T-helper 2 cell treated with Interferon-gamma antibody and Interleukin-4, amounts not matched to agents 100 ng/mL and 5 ng/mL, for 36 hours (primary cell): ENCODE data around the gene OPRM1. TPM values are rescaled to one million over a fixed set of nuclear protein-coding genes. Genes with fewer than 3 reads are reported as not detected.
"Not testable (repeated sequence)": the region's sequence is repeated elsewhere in the genome, so short reads cannot be mapped to it uniquely, and the experiment has no call there.

Source experiments
- intact Hi-C: fragments of 100-400 bp; cut with micrococcal nuclease; formaldehyde crosslinking; loops from one replicate; pipeline ENCODE4 v1.15.1; 2023
- total RNA-seq: library from RNA; stranded (reverse); gene quantifications from 2 replicates; pipeline ENCODE4 v1.2.3, GENCODE V29; 2022

OPRM1 gene
- total RNA-seq = not detected in 2 replicates

DNA sequence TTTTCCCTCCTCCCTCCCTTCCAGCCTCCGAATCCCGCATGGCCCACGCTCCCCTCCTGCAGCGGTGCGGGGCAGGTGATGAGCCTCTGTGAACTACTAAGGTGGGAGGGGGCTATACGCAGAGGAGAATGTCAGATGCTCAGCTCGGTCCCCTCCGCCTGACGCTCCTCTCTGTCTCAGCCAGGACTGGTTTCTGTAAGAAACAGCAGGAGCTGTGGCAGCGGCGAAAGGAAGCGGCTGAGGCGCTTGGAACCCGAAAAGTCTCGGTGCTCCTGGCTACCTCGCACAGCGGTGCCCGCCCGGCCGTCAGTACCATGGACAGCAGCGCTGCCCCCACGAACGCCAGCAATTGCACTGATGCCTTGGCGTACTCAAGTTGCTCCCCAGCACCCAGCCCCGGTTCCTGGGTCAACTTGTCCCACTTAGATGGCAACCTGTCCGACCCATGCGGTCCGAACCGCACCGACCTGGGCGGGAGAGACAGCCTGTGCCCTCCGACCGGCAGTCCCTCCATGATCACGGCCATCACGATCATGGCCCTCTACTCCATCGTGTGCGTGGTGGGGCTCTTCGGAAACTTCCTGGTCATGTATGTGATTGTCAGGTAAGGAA is at the start of gene OPRM1:
Gene OPRM1 (plus strand): TSS at position 10 of the 612 bp plus-strand sequence. CDS start 305 bp downstream, at position 315.
- intact Hi-C loops = no loop called here

- intact Hi-C loops = no loop called here
Observed at GRCh38 chr6:153989989-153990388, 49.1 kb upstream of the OPRM1 start.

- intact Hi-C loops = no loop called here
Observed at GRCh38 chr6:153994004-153994403, 45.0 kb upstream of the OPRM1 start.

GRCh38 chr6:153994811-153995210 is 44.2 kb upstream of the OPRM1 start:
- intact Hi-C loops = no loop called here

DNA sequence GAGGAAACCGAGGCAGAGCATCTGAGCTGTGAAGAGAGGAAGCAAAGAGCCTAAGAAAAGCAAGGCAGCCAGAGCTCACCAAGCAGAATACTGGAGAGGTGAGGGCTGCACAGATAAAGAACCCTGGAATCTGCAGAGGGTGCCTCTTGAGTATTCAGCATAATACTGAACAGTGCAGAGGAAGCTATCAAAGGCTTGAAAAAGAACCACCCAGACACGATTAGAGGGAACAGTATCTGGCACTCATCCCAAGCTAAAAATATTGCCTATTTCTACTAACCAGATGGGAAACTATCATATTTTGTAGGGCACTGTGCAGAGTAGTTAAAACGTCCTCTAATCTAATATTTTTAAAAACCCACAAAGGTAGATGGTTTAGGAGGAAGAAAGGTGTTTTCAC is 41.8 kb upstream of the OPRM1 start:
- intact Hi-C loops = no loop called here

DNA sequence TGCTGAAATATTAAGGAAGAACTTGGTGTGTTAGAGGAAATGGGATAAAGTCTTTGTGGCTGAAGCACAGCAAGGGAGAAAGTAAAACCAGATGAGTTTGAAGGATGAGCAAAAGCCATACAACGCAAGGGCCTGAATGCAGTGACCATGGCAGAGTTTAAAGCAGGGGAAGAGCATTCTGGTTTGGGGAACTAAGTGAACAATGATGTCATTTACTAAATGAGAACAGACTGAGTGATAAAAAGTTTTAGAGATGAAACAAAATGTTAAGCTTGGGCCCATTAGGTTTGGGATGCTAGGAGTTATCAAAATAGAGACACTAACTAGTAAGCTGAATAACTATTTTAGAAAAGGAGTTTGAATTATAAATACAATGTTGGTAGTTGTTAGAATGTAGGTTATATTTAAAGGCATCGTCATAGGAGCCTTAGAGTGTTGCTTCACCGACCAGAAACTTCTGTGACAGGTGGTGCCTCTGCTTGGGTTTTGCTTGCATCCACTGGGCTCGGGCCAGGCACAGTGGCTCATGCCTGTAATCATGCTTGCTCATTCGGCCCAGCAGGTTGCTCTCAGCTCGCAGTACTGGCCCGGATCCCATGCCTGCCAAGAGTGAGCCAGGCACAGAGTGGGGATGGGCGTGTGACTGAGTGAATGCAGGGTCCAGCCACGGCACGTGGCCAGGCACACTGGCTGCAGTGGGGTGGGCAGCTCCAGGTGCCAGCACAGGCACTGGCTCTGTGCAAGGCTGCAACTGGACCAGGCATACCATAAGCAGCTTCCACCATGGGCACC is 37.4 kb upstream of the OPRM1 start:
- intact Hi-C loops = no loop called here

DNA sequence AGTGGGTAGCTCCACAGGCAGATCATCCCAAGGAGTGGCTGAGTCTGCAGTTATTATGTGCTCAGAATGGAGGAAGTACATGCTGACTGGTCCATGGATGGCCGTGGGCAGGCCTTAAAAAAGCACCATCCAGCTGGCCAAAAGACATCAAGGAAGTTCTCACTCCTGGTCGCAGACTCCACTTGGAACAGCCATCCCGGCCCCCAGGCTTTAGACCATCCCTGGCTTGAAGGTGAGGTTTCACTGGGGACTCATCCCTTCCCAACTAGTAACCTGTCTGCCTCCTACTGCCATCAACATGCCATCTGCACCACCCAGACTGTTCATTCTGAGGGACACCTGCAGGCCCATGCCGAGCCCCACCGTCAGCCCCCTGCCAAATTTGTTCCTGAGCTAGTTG is 36.1 kb upstream of the OPRM1 start:
- intact Hi-C loops = no loop called here

DNA sequence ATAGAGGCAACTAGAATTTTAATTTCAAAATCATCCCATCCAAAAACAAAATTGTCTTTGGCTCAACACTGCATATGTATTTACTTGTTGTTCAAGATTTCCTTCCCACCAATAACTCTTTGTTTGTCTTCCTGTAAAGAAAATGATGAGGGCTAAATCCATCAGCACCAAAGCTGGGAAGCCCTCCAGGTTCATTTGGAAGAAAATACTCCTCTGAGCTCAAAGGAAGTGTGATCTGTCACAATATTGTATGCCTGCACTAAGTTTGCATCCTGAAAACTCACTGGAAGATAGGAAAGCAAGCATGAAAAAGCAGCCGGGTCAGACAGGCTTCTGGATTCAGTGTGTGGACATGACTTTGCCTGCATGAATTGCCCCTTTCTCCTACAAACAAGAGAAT is 28.7 kb upstream of the OPRM1 start:
- intact Hi-C loops = no loop called here

DNA sequence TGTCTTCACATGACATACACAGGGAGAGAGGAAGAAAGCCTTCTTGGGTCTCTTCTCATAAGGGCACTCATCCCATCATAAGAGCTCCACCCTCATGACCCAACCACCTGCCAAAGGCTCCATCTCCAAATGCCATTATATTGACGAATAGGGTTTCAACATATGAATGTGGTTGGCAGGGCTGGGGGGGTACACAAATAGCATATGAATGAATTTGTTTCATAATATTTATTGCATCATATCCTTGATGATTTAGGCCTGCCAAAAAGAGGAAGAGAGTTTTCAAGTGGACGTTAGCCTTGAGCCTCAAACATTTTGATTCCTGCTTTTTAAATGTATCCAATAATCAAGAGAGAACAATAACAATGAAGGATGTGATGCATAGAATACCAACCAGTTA is 26.2 kb upstream of the OPRM1 start:
- intact Hi-C loops = no loop called here

DNA sequence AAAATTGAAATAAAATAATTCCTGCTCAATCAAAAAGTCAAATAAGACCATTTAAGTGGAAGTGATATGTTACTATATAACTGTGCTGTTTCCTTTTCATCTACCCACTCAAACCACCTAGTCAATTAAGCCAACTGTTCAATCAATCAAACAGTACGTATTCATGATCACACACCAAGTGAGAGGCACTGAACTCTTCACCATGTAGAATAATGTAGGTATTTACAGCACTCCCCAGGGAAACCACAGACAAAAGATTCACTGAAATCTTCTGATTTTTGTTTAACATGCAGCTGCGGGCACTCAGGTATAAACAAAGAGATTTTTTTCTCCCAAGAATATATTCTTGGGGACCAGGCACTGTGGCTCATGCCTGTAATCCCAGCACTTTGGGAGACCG is 21.3 kb upstream of the OPRM1 start:
- intact Hi-C loops = no loop called here

- intact Hi-C loops = no loop called here
Observed at GRCh38 chr6:154030646-154031045, 8.4 kb upstream of the OPRM1 start.

DNA sequence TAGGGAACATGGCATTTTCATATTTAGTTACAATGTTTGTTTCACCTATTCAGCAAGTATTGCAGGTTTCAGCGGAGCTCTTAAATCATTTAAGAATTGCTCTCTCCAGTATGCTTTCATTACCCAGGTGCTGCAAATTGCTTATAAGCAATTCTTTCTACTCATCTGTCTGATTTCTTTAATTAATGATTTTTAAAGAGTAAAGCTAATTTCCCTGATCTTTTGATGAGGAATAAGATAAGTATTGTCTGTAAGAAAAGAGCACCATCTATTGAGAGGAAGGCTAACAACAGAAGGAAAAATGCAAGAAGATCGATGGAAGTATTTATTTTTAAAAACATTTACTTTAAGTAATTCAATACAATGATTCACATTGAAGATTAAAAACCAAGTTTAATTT is 2.0 kb downstream of the OPRM1 start:
- intact Hi-C loops = no loop called here

DNA sequence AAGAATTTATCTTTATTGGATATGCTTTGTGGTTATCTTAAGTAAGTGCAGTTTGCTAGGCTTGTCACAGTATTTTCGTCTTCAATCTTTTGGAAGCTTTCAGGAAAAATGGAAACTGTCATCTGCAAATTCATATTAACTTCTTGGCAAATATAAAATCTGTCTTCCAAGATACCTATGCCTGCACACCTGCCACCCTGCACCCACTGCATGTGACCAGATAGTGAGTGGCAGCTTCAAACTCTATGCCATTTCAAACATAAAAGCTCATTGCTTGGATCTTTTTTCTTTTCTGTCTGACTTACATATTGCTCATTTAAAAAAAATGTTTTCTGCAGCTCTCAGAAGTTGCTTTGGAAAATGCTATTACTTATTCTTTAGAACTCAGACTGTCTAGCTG is 14.1 kb downstream of the OPRM1 start:
- intact Hi-C loops = no loop called here

DNA sequence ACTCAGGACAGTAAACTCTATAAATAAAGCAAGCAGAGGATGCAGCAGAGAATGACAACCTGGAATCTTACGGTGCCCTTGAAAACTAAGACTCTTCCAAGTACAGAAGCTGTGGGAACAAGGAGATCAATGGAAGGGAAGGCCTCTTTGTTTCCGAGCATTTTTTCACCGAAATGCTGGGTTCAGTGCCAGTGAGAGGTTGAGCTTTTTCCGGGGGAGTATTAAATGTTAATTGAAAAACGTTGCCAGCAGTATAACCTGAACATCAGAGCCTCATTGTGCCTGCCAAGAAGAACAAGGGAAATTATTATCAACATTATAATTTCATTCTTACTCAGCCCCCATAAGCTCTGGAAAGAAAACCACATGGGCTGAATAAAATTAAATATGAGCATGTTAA is 17.5 kb downstream of the OPRM1 start:
- intact Hi-C loops = no loop called here

DNA sequence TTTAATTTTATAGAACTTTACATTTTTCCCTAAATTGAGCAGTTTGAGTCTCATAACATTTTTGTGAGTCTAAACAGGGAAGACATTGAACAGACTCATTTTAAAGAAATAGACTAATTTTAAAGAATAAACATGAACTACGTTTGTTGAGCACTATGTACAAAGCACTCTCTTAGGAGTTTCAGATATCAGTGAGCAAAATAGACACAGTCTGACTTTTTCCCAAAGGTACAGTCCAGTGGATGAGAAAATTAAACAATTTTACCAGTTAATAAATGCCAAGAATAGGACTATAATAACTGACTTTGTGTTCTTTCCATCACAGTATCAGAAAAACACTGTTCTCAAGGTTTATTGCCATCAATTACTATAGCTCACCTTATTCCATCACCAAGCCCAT is 18.1 kb downstream of the OPRM1 start:
- intact Hi-C loops = no loop called here

- intact Hi-C loops = no loop called here
Observed at GRCh38 chr6:154058963-154059680, 20.1 kb downstream of the OPRM1 start.

- intact Hi-C loops = no loop called here
Observed at GRCh38 chr6:154060076-154060475, 21.0 kb downstream of the OPRM1 start.

DNA sequence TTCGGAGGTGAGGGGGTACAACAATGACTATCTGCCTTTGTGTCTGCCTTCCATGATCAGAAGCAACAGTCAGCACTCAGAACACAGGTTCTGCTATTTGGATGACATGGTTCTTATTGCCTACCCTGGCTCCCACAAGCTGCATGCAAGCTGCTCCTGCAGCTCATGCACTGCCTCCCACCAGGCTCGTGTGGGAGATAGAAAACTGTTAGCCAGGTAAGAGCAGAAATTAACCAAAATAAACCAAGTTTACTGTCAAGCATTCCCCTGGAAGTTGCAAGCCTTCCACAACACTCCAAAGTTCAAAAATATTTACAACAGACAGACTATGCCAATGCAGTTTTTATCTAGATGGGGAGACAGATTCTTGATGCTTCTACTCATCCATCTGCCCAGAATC is 31.0 kb downstream of the OPRM1 start:
- intact Hi-C loops = no loop called here

- intact Hi-C loops = no loop called here
Observed at GRCh38 chr6:154070657-154071056, 31.6 kb downstream of the OPRM1 start.

GRCh38 chr6:154071236-154071635 is 32.2 kb downstream of the OPRM1 start:
- intact Hi-C loops = no loop called here

DNA sequence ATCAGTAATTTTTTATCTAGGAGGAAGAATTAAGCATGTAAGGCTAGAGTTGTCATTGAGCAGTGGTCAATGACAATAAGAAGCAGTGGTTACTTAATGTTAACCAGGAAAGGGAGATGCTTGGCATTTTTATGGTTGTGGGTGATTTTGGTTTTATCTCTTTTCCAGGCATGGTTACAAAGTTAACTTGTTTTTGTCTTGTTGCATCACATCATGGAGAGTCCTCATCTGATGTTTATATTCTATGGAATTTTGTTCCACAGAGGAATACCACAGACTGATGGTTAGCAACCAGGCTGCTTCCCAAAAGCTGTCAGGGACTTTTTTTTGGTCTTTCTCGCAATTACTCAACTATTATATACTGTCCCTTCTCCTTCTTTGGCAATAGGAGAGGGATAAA is 32.7 kb downstream of the OPRM1 start:
- intact Hi-C loops = no loop called here

- intact Hi-C loops = not testable (repeated sequence)
Observed at GRCh38 chr6:154078596-154078995, 39.6 kb downstream of the OPRM1 start.
